NCI-H2227 (cell line): Measurements from ENCODE around the gene GKN1.
"Not testable (repeated sequence)": the region's sequence is repeated elsewhere in the genome, so short reads cannot be mapped to it uniquely, and the experiment has no call there.

Source experiments
- DNase-seq: peaks from one replicate; lab custom pipeline; 2025; ENCODE audit not compliant: unreplicated experiment; lab: John Stamatoyannopoulos, UW

GKN1 gene

GRCh38 chr2:68974251-68974650, at the start of gene GKN1:
Gene GKN1 (plus strand): TSS chr2:68974636. CDS start chr2:68974678, 42 bp downstream.
- no peak for DNase-seq

- peak; percentile 70 for DNase-seq
Measured at GRCh38 chr2:68925295-68925896, 49.0 kb upstream of the GKN1 start.

- DNase-seq, result no peak
Measured at GRCh38 chr2:68926796-68927195, 47.6 kb upstream of the GKN1 start.

GRCh38 chr2:68931149-68931711, 43.2 kb upstream of the GKN1 start:
- no peak for DNase-seq

- DNase-seq, result no peak
Measured at GRCh38 chr2:68931799-68932198, 42.6 kb upstream of the GKN1 start.

- no peak for DNase-seq
Measured at GRCh38 chr2:68932402-68932801, 42.0 kb upstream of the GKN1 start.

- no peak for DNase-seq
Measured at GRCh38 chr2:68934021-68934420, 40.4 kb upstream of the GKN1 start.

GRCh38 chr2:68935471-68935870, 39.0 kb upstream of the GKN1 start:
- DNase-seq, result no peak

GRCh38 chr2:68936427-68936826, 38.0 kb upstream of the GKN1 start:
- no peak for DNase-seq

GRCh38 chr2:68936889-68937288, 37.5 kb upstream of the GKN1 start:
- no peak for DNase-seq

- DNase-seq, result no peak
Measured at GRCh38 chr2:68937346-68938055, 36.9 kb upstream of the GKN1 start.

GRCh38 chr2:68938938-68939337, 35.5 kb upstream of the GKN1 start:
- no peak for DNase-seq

GRCh38 chr2:68939962-68940361, 34.5 kb upstream of the GKN1 start:
- no peak for DNase-seq

- no peak for DNase-seq
Measured at GRCh38 chr2:68940369-68940768, 34.1 kb upstream of the GKN1 start.

GRCh38 chr2:68942827-68943226, 31.6 kb upstream of the GKN1 start:
- no peak for DNase-seq

- peak; percentile 82 for DNase-seq
Measured at GRCh38 chr2:68943581-68944568, 30.6 kb upstream of the GKN1 start.

- DNase-seq, result no peak
Measured at GRCh38 chr2:68946117-68946516, 28.3 kb upstream of the GKN1 start.

- no peak for DNase-seq
Measured at GRCh38 chr2:68948710-68949109, 25.7 kb upstream of the GKN1 start.

GRCh38 chr2:68951899-68952298, 22.5 kb upstream of the GKN1 start:
- no peak for DNase-seq

GRCh38 chr2:68952887-68953521, 21.4 kb upstream of the GKN1 start, which contains the start of gene GKN2:
Gene GKN2 (minus strand): TSS chr2:68952893. CDS start chr2:68952861, 32 bp downstream.
- no peak for DNase-seq

- DNase-seq, result not testable (repeated sequence)
Measured at GRCh38 chr2:68955432-68955831, 19.0 kb upstream of the GKN1 start.
